Activated naive CD4-positive, alpha-beta T cell treated with anti-CD3 and anti-CD28 coated beads, Interleukin-2, amount 50 U/mL, for 24 hours (primary cell): ENCODE measurements around the gene ACTRT2.
A peak's percentile ranks its signal among the peaks of the same experiment; 100 is the strongest.

Source experiments
- H3K27ac Mint-ChIP-seq: one replicate; pipeline ENCODE4 v1.8.0; 2021; ENCODE audit warnings: mild to moderate bottlenecking, mixed read lengths
- H3K27me3 Mint-ChIP-seq: one replicate; pipeline ENCODE4 v1.8.0; 2021; ENCODE audit warnings: mixed read lengths
- H3K36me3 Mint-ChIP-seq: one replicate; pipeline ENCODE4 v1.8.0; 2021; ENCODE audit warnings: mixed read lengths
- H3K4me1 Mint-ChIP-seq: one replicate; pipeline ENCODE4 v1.8.0; 2021; ENCODE audit warnings: mixed read lengths
- H3K4me3 Mint-ChIP-seq: one replicate; pipeline ENCODE4 v1.8.0; 2021; ENCODE audit warnings: mild to moderate bottlenecking, mixed read lengths
- H3K9me3 Mint-ChIP-seq: one replicate; pipeline ENCODE4 v1.8.0; 2021; ENCODE audit warnings: mixed read lengths

Gene ACTRT2

GRCh38 chr1:3061981-3062615 is 40.8 kb downstream of the ACTRT2 start:
- Mint-ChIP-seq H3K9me3 (no peaks in the 10 kb centered on the region), H3K4me3 (no peak overlapping the region), H3K4me1 (no peaks in the 10 kb centered on the region), H3K27ac (no peak overlapping the region), H3K27me3 (peaks cover 2% of the 10 kb centered on the region), H3K36me3 (no peaks in the 10 kb centered on the region)

GRCh38 chr1:3062616-3063378 is 41.5 kb downstream of the ACTRT2 start:
- Mint-ChIP-seq H3K36me3 (no peaks in the 10 kb centered on the region), H3K9me3 (no peaks in the 10 kb centered on the region), H3K27me3 (peaks cover 2% of the 10 kb centered on the region), H3K4me1 (no peaks in the 10 kb centered on the region), H3K4me3 (no peak overlapping the region), H3K27ac (no peak overlapping the region)

GRCh38 chr1:3063379-3064295 is 42.4 kb downstream of the ACTRT2 start:
- Mint-ChIP-seq H3K4me3 (no peak overlapping the region), H3K36me3 (no peaks in the 10 kb centered on the region), H3K4me1 (no peaks in the 10 kb centered on the region), H3K27ac (no peak overlapping the region), H3K9me3 (no peaks in the 10 kb centered on the region), H3K27me3 (peaks cover 2% of the 10 kb centered on the region)

GRCh38 chr1:3064296-3064850 is 43.1 kb downstream of the ACTRT2 start:
- no peak overlapping the region for H3K27ac Mint-ChIP-seq
- H3K36me3 Mint-ChIP-seq, result no peaks in the 10 kb centered on the region
- peaks cover 4% of the 10 kb centered on the region for H3K27me3 Mint-ChIP-seq
- H3K9me3 Mint-ChIP-seq, result no peaks in the 10 kb centered on the region
- H3K4me1 Mint-ChIP-seq, result peaks cover 3% of the 10 kb centered on the region
- no peak overlapping the region for H3K4me3 Mint-ChIP-seq

GRCh38 chr1:3064901-3065300 is 43.6 kb downstream of the ACTRT2 start:
- Mint-ChIP-seq H3K4me3 (no peak overlapping the region), H3K36me3 (no peaks in the 10 kb centered on the region), H3K4me1 (peaks cover 3% of the 10 kb centered on the region), H3K9me3 (no peaks in the 10 kb centered on the region), H3K27ac (no peak overlapping the region), H3K27me3 (peaks cover 4% of the 10 kb centered on the region)

GRCh38 chr1:3065396-3065795 is 44.1 kb downstream of the ACTRT2 start:
- H3K27ac Mint-ChIP-seq, result no peak overlapping the region
- no peak overlapping the region for H3K4me3 Mint-ChIP-seq
- no peaks in the 10 kb centered on the region for H3K9me3 Mint-ChIP-seq
- peaks cover 4% of the 10 kb centered on the region for H3K27me3 Mint-ChIP-seq
- H3K4me1 Mint-ChIP-seq, result peaks cover 3% of the 10 kb centered on the region
- H3K36me3 Mint-ChIP-seq, result no peaks in the 10 kb centered on the region

GRCh38 chr1:3065797-3066196 is 44.5 kb downstream of the ACTRT2 start:
- Mint-ChIP-seq H3K4me1 (peaks cover 3% of the 10 kb centered on the region), H3K27me3 (peaks cover 4% of the 10 kb centered on the region), H3K9me3 (no peaks in the 10 kb centered on the region), H3K4me3 (no peak overlapping the region), H3K27ac (no peak overlapping the region), H3K36me3 (no peaks in the 10 kb centered on the region)

- H3K9me3 Mint-ChIP-seq, result no peaks in the 10 kb centered on the region
Measured at GRCh38 chr1:3066250-3066711, 45.0 kb downstream of the ACTRT2 start.

GRCh38 chr1:3066826-3067225 is 45.6 kb downstream of the ACTRT2 start:
- H3K4me3 Mint-ChIP-seq, result no peak overlapping the region
- H3K27ac Mint-ChIP-seq, result no peak overlapping the region
- H3K27me3 Mint-ChIP-seq, result peaks cover 7% of the 10 kb centered on the region
- H3K4me1 Mint-ChIP-seq, result peaks cover 3% of the 10 kb centered on the region
- H3K36me3 Mint-ChIP-seq, result no peaks in the 10 kb centered on the region
- H3K9me3 Mint-ChIP-seq, result no peaks in the 10 kb centered on the region

More at GRCh38 chr1:3066250-3066711, 45.0 kb downstream of the ACTRT2 start:
- peaks cover 3% of the 10 kb centered on the region for H3K4me1 Mint-ChIP-seq
- H3K4me3 Mint-ChIP-seq, result no peak overlapping the region
- H3K27me3 Mint-ChIP-seq, result peaks cover 4% of the 10 kb centered on the region
- no peak overlapping the region for H3K27ac Mint-ChIP-seq
- H3K36me3 Mint-ChIP-seq, result no peaks in the 10 kb centered on the region

- Mint-ChIP-seq H3K27ac (no peak overlapping the region), H3K9me3 (no peaks in the 10 kb centered on the region), H3K4me3 (peak overlapping the region; percentile 30), H3K4me1 (peaks cover 3% of the 10 kb centered on the region), H3K36me3 (no peaks in the 10 kb centered on the region), H3K27me3 (peaks cover 10% of the 10 kb centered on the region)
Measured at GRCh38 chr1:3067301-3067670, 46.0 kb downstream of the ACTRT2 start.

GRCh38 chr1:3067671-3068563 is 46.6 kb downstream of the ACTRT2 start:
- Mint-ChIP-seq H3K4me3 (no peak overlapping the region), H3K36me3 (no peaks in the 10 kb centered on the region), H3K27ac (no peak overlapping the region), H3K9me3 (no peaks in the 10 kb centered on the region), H3K4me1 (peaks cover 3% of the 10 kb centered on the region), H3K27me3 (peaks cover 11% of the 10 kb centered on the region)

GRCh38 chr1:3068564-3069431 is 47.5 kb downstream of the ACTRT2 start, which contains the start of gene PRDM16:
Gene PRDM16 (plus strand): TSS chr1:3069203. CDS start chr1:3069260, 57 bp downstream.
- Mint-ChIP-seq H3K36me3 (no peaks in the 10 kb centered on the region), H3K4me1 (peaks cover 3% of the 10 kb centered on the region), H3K4me3 (peak within 1 kb of the TSS; percentile 90), H3K27me3 (peaks cover 11% of the 10 kb centered on the region), H3K9me3 (no peaks in the 10 kb centered on the region), H3K27ac (no peak within 1 kb of the TSS)

GRCh38 chr1:3069491-3070308 is 48.4 kb downstream of the ACTRT2 start:
- H3K27me3 Mint-ChIP-seq, result peaks cover 11% of the 10 kb centered on the region
- no peaks in the 10 kb centered on the region for H3K9me3 Mint-ChIP-seq
- H3K27ac Mint-ChIP-seq, result no peak overlapping the region
- peaks cover 3% of the 10 kb centered on the region for H3K4me1 Mint-ChIP-seq
- no peaks in the 10 kb centered on the region for H3K36me3 Mint-ChIP-seq
- peak overlapping the region; percentile 15 for H3K4me3 Mint-ChIP-seq
